Mesendoderm (in vitro differentiated cells): ENCODE measurements around the gene TBC1D1.

Source experiments
- DNase-seq: peaks from one replicate; pipeline ENCODE4 v3.0.0; 2013
- H2AK5ac ChIP-seq: 2 replicates; pipeline ENCODE4 v1.6.1; 2013; ENCODE audit warnings: low read length, inconsistent platforms
- H2BK120ac ChIP-seq: 2 replicates; pipeline ENCODE4 v1.6.1; 2013; ENCODE audit warnings: low read depth, mild to moderate bottlenecking, low read length, moderate library complexity, mixed read lengths
- H2BK15ac ChIP-seq: replicated peaks from 2 replicates; pipeline ENCODE4 v1.6.1; 2013; ENCODE audit warnings: low read depth, mild to moderate bottlenecking, moderate library complexity
- H2BK5ac ChIP-seq: 2 replicates; pipeline ENCODE4 v1.6.1; 2013; ENCODE audit warnings: low read length, inconsistent platforms
- H3K18ac ChIP-seq: 2 replicates; pipeline ENCODE4 v1.6.1; 2013; ENCODE audit warnings: mild to moderate bottlenecking, low read length, mixed read lengths
- H3K23ac ChIP-seq: one replicate; pipeline ENCODE4 v1.6.1; 2013; ENCODE audit warnings: low read length
- H3K27ac ChIP-seq: 2 replicates; pipeline ENCODE4 v1.5.1; 2013; ENCODE audit warnings: low read depth, mild to moderate bottlenecking, inconsistent platforms, low read length, moderate library complexity
- H3K27me3 ChIP-seq: 2 replicates; pipeline ENCODE4 v1.6.1; 2013; ENCODE audit warnings: low read length, control low read depth, mild to moderate bottlenecking, inconsistent platforms; ENCODE audit not compliant: insufficient read depth, poor library complexity
- H3K36me3 ChIP-seq: 2 replicates; pipeline ENCODE4 v1.6.1; 2013; ENCODE audit warnings: low read length, inconsistent platforms; ENCODE audit not compliant: control insufficient read depth, insufficient read depth
- H3K4ac ChIP-seq: one replicate; pipeline ENCODE4 v1.6.1; 2013; ENCODE audit warnings: low read depth, mild to moderate bottlenecking, low read length, moderate library complexity
- H3K4me1 ChIP-seq: 2 replicates; pipeline ENCODE4 v1.6.1; 2013; ENCODE audit warnings: low read depth, low read length, inconsistent platforms; ENCODE audit not compliant: control insufficient read depth
- H3K4me2 ChIP-seq: 2 replicates; pipeline ENCODE4 v1.6.1; 2013; ENCODE audit warnings: low read length
- H3K4me3 ChIP-seq: 2 replicates; pipeline ENCODE4 v1.5.1; 2013; ENCODE audit warnings: mild to moderate bottlenecking, low read length
- H3K56ac ChIP-seq: one replicate; pipeline ENCODE4 v1.6.1; 2013; ENCODE audit warnings: low read length
- H3K79me1 ChIP-seq: 2 replicates; pipeline ENCODE4 v1.6.1; 2013; ENCODE audit warnings: low read length, inconsistent platforms
- H3K79me2 ChIP-seq: 2 replicates; pipeline ENCODE4 v1.6.1; 2013; ENCODE audit warnings: mild to moderate bottlenecking, low read length; ENCODE audit not compliant: control insufficient read depth, insufficient read depth
- H3K9ac ChIP-seq: 2 replicates; pipeline ENCODE4 v1.6.1; 2013; ENCODE audit warnings: low read length, inconsistent platforms
- H4K5ac ChIP-seq: one replicate; pipeline ENCODE4 v1.6.1; 2013; ENCODE audit warnings: low read length
- H4K8ac ChIP-seq: one replicate; pipeline ENCODE4 v1.6.1; 2013; ENCODE audit warnings: low read depth, mild to moderate bottlenecking, control low read depth, low read length, moderate library complexity
- WGBS: extraction: QIAGEN DNeasy Blood & Tissue Kit; methylation state at CpG from one replicate; pipeline ENCODE4 v1.1.7; 2013; ENCODE audit warnings: low lambda C conversion rate, missing lambda C conversion rate; ENCODE audit not compliant: insufficient coverage; ENCODE audit errors: extremely low coverage; 5-methylcytosine and 5-hydroxymethylcytosine counted together

The TBC1D1 gene

GRCh38 chr4:38167973-38168372 is 277.1 kb downstream of the TBC1D1 start:
- no peaks in the 10 kb centered on the region for H3K79me1 ChIP-seq
- H3K79me2 ChIP-seq, result no peaks in the 10 kb centered on the region
- no peak for DNase-seq
- H3K4me3 ChIP-seq, result no peak overlapping the region
- no peak overlapping the region for H3K27ac ChIP-seq
- no peak overlapping the region for H3K4me2 ChIP-seq
- H3K23ac ChIP-seq, result no peak overlapping the region
- no peaks in the 10 kb centered on the region for H3K36me3 ChIP-seq
- no peak overlapping the region for H2BK5ac ChIP-seq
- H2AK5ac ChIP-seq, result no peak overlapping the region
- no peak overlapping the region for H2BK120ac ChIP-seq
- peaks cover 2% of the 10 kb centered on the region for H3K4me1 ChIP-seq
- H4K5ac ChIP-seq, result no peak overlapping the region
- no CpG with 5 or more reads among the region's 4 CpGs for WGBS
- H3K9ac ChIP-seq, result no peak overlapping the region
- no peak overlapping the region for H3K4ac ChIP-seq
- H3K18ac ChIP-seq, result no peak overlapping the region
- no peak overlapping the region for H2BK15ac ChIP-seq
- no peak overlapping the region for H4K8ac ChIP-seq
- no peak overlapping the region for H3K56ac ChIP-seq
- no peaks in the 10 kb centered on the region for H3K27me3 ChIP-seq

DNA sequence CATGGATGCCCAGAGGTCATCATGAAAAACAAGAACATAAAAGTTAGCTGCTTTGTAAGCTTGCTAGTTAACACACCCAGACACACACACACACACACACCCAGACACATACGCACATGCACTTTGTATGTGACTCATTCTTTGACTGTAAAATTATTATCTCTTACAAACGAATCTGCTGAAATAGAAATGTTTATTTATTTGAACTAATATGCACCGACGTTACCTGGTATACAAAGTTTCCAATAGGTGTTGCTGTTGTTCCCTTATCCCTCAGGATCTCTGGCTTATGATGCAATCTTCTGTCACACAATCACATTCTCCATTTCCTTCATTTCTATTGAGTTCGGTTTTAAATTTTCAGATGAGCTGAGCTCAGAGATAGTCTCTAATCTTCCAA is 278.6 kb downstream of the TBC1D1 start:
- no peak overlapping the region for H3K4ac ChIP-seq
- no peak overlapping the region for H3K4me2 ChIP-seq
- WGBS, result no CpG with 5 or more reads among the region's 5 CpGs
- H3K18ac ChIP-seq, result peak overlapping the region; percentile 45
- no peak overlapping the region for H3K27ac ChIP-seq
- H2BK120ac ChIP-seq, result no peak overlapping the region
- peak; percentile 46 for DNase-seq
- no peak overlapping the region for H3K23ac ChIP-seq
- H3K4me1 ChIP-seq, result peaks cover 2% of the 10 kb centered on the region
- H3K79me1 ChIP-seq, result no peaks in the 10 kb centered on the region
- H2AK5ac ChIP-seq, result no peak overlapping the region
- no peak overlapping the region for H2BK5ac ChIP-seq
- H3K27me3 ChIP-seq, result no peaks in the 10 kb centered on the region
- H3K9ac ChIP-seq, result no peak overlapping the region
- H4K5ac ChIP-seq, result no peak overlapping the region
- H3K4me3 ChIP-seq, result no peak overlapping the region
- peak overlapping the region; percentile 62 for H3K56ac ChIP-seq
- no peak overlapping the region for H4K8ac ChIP-seq
- no peaks in the 10 kb centered on the region for H3K36me3 ChIP-seq
- H2BK15ac ChIP-seq, result no peak overlapping the region
- H3K79me2 ChIP-seq, result no peaks in the 10 kb centered on the region

- peaks cover 2% of the 10 kb centered on the region for H3K4me1 ChIP-seq
- DNase-seq, result peak; percentile 10
- no peak overlapping the region for H3K56ac ChIP-seq
- H2AK5ac ChIP-seq, result no peak overlapping the region
- H4K8ac ChIP-seq, result no peak overlapping the region
- H3K27ac ChIP-seq, result no peak overlapping the region
- H3K23ac ChIP-seq, result no peak overlapping the region
- no peak overlapping the region for H2BK5ac ChIP-seq
- no peak overlapping the region for H2BK120ac ChIP-seq
- no peak overlapping the region for H3K9ac ChIP-seq
- H2BK15ac ChIP-seq, result no peak overlapping the region
- no peak overlapping the region for H4K5ac ChIP-seq
- no peaks in the 10 kb centered on the region for H3K27me3 ChIP-seq
- H3K18ac ChIP-seq, result no peak overlapping the region
- no peak overlapping the region for H3K4ac ChIP-seq
- no CpG with 5 or more reads among the region's 7 CpGs for WGBS
- H3K79me2 ChIP-seq, result no peaks in the 10 kb centered on the region
- no peaks in the 10 kb centered on the region for H3K36me3 ChIP-seq
- no peak overlapping the region for H3K4me2 ChIP-seq
- H3K4me3 ChIP-seq, result no peak overlapping the region
- no peaks in the 10 kb centered on the region for H3K79me1 ChIP-seq
Measured at GRCh38 chr4:38170338-38171169, 279.7 kb downstream of the TBC1D1 start.

DNA sequence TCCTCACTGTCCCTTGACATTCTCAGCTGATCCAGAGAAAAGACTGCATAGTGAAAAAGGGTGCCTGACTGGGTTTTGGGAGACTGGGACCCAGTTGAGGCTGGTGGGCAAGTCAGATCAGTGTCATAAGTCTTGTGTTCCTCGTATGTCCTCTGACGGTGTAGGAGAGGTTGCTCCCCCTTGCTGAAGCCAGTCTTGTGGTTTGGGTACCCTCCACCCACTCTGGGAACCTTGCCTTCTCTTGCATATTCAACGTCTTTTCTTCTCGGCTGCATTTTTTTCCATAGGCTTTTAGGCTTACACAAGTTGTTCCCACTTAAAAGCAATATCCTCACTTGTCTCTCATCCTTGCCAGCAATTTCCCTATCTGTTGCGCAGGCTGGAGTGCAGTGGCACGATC is 281.2 kb downstream of the TBC1D1 start:
- Histone ChIP-seq H3K4ac (no peak overlapping the region), H4K8ac (no peak overlapping the region), H3K56ac (no peak overlapping the region), H3K36me3 (no peaks in the 10 kb centered on the region), H3K4me3 (no peak overlapping the region), H3K18ac (no peak overlapping the region), H2BK120ac (no peak overlapping the region), H3K79me1 (no peaks in the 10 kb centered on the region), H2BK15ac (no peak overlapping the region), H3K27ac (no peak overlapping the region), H2BK5ac (no peak overlapping the region), H4K5ac (no peak overlapping the region), H3K79me2 (no peaks in the 10 kb centered on the region), H3K9ac (no peak overlapping the region), H3K4me2 (no peak overlapping the region), H3K23ac (no peak overlapping the region), H3K27me3 (no peaks in the 10 kb centered on the region), H3K4me1 (peaks cover 2% of the 10 kb centered on the region), H2AK5ac (no peak overlapping the region)
- no CpG with 5 or more reads among the region's 6 CpGs for WGBS
- DNase-seq, result no peak

DNA sequence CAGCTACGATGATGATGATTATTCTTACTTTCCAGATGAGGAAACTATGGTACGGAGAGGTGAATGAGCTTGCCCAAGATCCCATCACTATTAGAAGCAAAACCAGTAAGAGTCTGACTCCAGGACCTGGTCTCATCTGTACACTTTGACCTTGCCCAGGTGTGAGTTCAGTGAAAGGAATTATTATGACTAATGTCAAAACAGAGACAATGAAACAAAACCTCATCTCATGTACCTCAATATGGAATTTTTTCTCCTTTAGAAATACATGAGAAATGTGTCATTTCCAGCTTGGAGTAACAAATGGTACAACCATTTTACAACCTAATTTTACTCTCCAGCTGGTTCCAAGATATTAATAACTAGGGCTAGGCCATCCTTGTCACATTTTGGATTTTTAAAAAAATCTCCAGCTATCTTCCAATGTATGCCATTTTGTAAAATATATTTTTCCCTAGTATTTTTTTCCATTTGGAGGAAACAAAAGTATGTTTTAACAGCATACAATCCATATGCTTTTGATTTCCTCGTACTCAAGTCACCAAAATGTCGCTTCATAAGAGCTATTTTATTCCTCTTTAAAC is 283.1 kb downstream of the TBC1D1 start:
- no peak overlapping the region for H4K8ac ChIP-seq
- no peak overlapping the region for H3K4ac ChIP-seq
- no peaks in the 10 kb centered on the region for H3K36me3 ChIP-seq
- no peak overlapping the region for H3K56ac ChIP-seq
- no peaks in the 10 kb centered on the region for H3K27me3 ChIP-seq
- no peaks in the 10 kb centered on the region for H3K79me2 ChIP-seq
- H2BK15ac ChIP-seq, result no peak overlapping the region
- no peak overlapping the region for H3K9ac ChIP-seq
- peaks cover 2% of the 10 kb centered on the region for H3K4me1 ChIP-seq
- no peak overlapping the region for H3K27ac ChIP-seq
- WGBS, result no CpG with 5 or more reads among the region's 4 CpGs
- H3K4me2 ChIP-seq, result no peak overlapping the region
- no peak for DNase-seq
- H2BK5ac ChIP-seq, result no peak overlapping the region
- H4K5ac ChIP-seq, result no peak overlapping the region
- H3K18ac ChIP-seq, result no peak overlapping the region
- H3K79me1 ChIP-seq, result no peaks in the 10 kb centered on the region
- no peak overlapping the region for H3K4me3 ChIP-seq
- no peak overlapping the region for H2BK120ac ChIP-seq
- H2AK5ac ChIP-seq, result no peak overlapping the region
- H3K23ac ChIP-seq, result no peak overlapping the region
